Neural progenitor cell (in vitro differentiated cells): ENCODE results near the gene SPC24. TPM values are rescaled to one million over a fixed set of nuclear protein-coding genes. Genes with fewer than 3 reads are reported as not detected.

Experiments used
- DNase-seq: peaks from one replicate; pipeline ENCODE4 v3.0.0-alpha.2; 2016; ENCODE audit warnings: low spot score
- H2AFZ ChIP-seq: fragments of 200-600 bp; sonication (generic); replicated peaks from 2 replicates; pipeline ENCODE4 v1.6.1; 2016; ENCODE audit warnings: antibody characterized with exemption
- H3F3A ChIP-seq: fragments of 200-600 bp; sonication (generic); 2 replicates; pipeline ENCODE4 v1.6.1; 2016; ENCODE audit warnings: antibody characterized with exemption, low read depth
- H3K27ac ChIP-seq: fragments of 200-600 bp; sonication (generic); 2 replicates; pipeline ENCODE4 v1.5.1; 2016; ENCODE audit warnings: mild to moderate bottlenecking
- H3K27me3 ChIP-seq: fragments of 200-600 bp; sonication (generic); 2 replicates; pipeline ENCODE4 v1.6.1; 2016; ENCODE audit warnings: mild to moderate bottlenecking, moderate library complexity
- H3K36me3 ChIP-seq: fragments of 200-600 bp; sonication (generic); 2 replicates; pipeline ENCODE4 v1.5.1; 2016
- H3K4me1 ChIP-seq: fragments of 200-600 bp; sonication (generic); 2 replicates; pipeline ENCODE4 v1.6.1; 2016; ENCODE audit warnings: mixed run types
- H3K4me2 ChIP-seq: fragments of 200-600 bp; sonication (generic); 2 replicates; pipeline ENCODE4 v1.6.1; 2016
- H3K4me3 ChIP-seq: fragments of 200-600 bp; sonication (generic); 2 replicates; pipeline ENCODE4 v1.5.1; 2016
- H3K79me2 ChIP-seq: fragments of 200-600 bp; sonication (generic); 2 replicates; pipeline ENCODE4 v1.6.1; 2016; ENCODE audit warnings: low read depth
- H3K9ac ChIP-seq: fragments of 200-600 bp; sonication (generic); 2 replicates; pipeline ENCODE4 v1.6.1; 2016
- H3K9me3 ChIP-seq: fragments of 200-600 bp; sonication (generic); 2 replicates; pipeline ENCODE4 v1.5.1; 2016; ENCODE audit warnings: low read depth
- H4K20me1 ChIP-seq: fragments of 200-600 bp; sonication (generic); 2 replicates; pipeline ENCODE4 v1.6.1; 2016; ENCODE audit warnings: low read depth
- H3K27ac Mint-ChIP-seq: 3 replicates; pipeline ENCODE4 v1.8.0; 2021; ENCODE audit warnings: mixed read lengths
- H3K27me3 Mint-ChIP-seq: 2 replicates; pipeline ENCODE4 v1.8.0; 2022; ENCODE audit warnings: low read depth, mild to moderate bottlenecking, inconsistent platforms, moderate library complexity, mixed read lengths; ENCODE audit not compliant: insufficient read depth
- H3K36me3 Mint-ChIP-seq: 3 replicates; pipeline ENCODE4 v1.8.0; 2021; ENCODE audit warnings: mixed read lengths
- H3K4me1 Mint-ChIP-seq: 3 replicates; pipeline ENCODE4 v1.8.0; 2021; ENCODE audit warnings: mixed read lengths
- H3K4me3 Mint-ChIP-seq: 3 replicates; pipeline ENCODE4 v1.8.0; 2021; ENCODE audit warnings: mild to moderate bottlenecking, moderate library complexity, mixed read lengths
- H3K9me3 Mint-ChIP-seq: 3 replicates; pipeline ENCODE4 v1.8.0; 2020; ENCODE audit warnings: mixed read lengths
- EZH2 ChIP-seq: fragments of 200-600 bp; sonication (generic); IDR thresholded peaks from 2 replicates; pipeline ENCODE4 v1.6.1; 2017; ENCODE audit warnings: antibody characterized with exemption, mild to moderate bottlenecking, moderate library complexity
- EZH2phosphoT487 ChIP-seq: fragments of 200-600 bp; sonication (generic); IDR thresholded peaks from 2 replicates; pipeline ENCODE4 v1.6.1; 2017; ENCODE audit warnings: antibody characterized with exemption
- total RNA-seq: library from RNA; depleted of rRNA; stranded (reverse); fragments of >200 nt; gene quantifications from 2 replicates; pipeline ENCODE4 v1.2.3, GENCODE V29; 2015; ENCODE audit warnings: low replicate concordance
- TF ChIP-seq, protein P1 (sequence below): fragments of 200-600 bp; sonication (generic); IDR thresholded peaks from 2 replicates; pipeline ENCODE4 v1.5.1; 2017; ENCODE audit warnings: antibody characterized with exemption, mild to moderate bottlenecking

SPC24 gene
- total RNA-seq, 1 donor from 2014 or later = 57.1 TPM

DNA sequence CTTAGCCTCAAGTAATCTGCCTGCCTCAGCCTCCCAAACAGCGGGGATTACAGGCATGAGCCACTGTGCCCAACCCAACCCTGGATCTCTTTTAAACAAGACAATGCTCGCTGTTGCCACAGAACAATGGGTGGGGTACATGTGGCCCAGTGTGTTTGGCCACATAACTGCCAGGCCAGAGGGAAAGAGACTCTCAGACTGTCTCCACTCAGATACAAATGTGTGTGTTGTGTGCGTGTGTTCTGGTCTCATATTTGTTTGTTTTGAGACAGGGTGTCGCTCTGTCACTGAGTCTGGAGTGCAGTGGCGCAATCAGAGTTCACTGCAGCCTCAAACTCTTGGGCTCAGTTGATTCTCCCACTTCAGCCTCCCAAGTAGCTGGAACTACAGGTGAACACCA, 40.5 kb downstream of the SPC24 start:
- no peak overlapping the region for H3K27ac Mint-ChIP-seq
- peaks cover 49% of the 10 kb centered on the region for H4K20me1 ChIP-seq

DNA sequence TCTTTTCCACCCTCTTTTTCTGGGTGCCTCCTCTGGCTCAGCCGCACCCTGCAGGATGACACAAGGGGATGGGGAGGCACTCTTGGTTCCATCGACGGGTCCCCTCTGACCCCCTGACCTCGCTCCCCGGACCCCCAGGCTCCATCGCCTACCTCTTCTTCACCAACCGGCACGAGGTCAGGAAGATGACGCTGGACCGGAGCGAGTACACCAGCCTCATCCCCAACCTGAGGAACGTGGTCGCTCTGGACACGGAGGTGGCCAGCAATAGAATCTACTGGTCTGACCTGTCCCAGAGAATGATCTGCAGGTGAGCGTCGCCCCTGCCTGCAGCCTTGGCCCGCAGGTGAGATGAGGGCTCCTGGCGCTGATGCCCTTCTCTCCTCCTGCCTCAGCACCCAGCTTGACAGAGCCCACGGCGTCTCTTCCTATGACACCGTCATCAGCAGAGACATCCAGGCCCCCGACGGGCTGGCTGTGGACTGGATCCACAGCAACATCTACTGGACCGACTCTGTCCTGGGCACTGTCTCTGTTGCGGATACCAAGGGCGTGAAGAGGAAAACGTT, 42.4 kb downstream of the SPC24 start:
- H2AFZ ChIP-seq = no peak overlapping the region
- H3K36me3 ChIP-seq = peaks cover 14% of the 10 kb centered on the region
- no peaks in the 10 kb centered on the region for H3K4me1 Mint-ChIP-seq
- H3K4me3 ChIP-seq = no peak overlapping the region
- no peak overlapping the region for H3K4me2 ChIP-seq
- peaks cover 16% of the 10 kb centered on the region for H3F3A ChIP-seq
- no peak overlapping the region for H3K27ac Mint-ChIP-seq
- H3K36me3 Mint-ChIP-seq = peaks cover 40% of the 10 kb centered on the region
- peaks cover 54% of the 10 kb centered on the region for H4K20me1 ChIP-seq
- H3K4me1 ChIP-seq = no peaks in the 10 kb centered on the region
- no peak for TF ChIP-seq EZH2
- TF ChIP-seq EZH2phosphoT487 = no peak
- TF ChIP-seq, protein P1, sequence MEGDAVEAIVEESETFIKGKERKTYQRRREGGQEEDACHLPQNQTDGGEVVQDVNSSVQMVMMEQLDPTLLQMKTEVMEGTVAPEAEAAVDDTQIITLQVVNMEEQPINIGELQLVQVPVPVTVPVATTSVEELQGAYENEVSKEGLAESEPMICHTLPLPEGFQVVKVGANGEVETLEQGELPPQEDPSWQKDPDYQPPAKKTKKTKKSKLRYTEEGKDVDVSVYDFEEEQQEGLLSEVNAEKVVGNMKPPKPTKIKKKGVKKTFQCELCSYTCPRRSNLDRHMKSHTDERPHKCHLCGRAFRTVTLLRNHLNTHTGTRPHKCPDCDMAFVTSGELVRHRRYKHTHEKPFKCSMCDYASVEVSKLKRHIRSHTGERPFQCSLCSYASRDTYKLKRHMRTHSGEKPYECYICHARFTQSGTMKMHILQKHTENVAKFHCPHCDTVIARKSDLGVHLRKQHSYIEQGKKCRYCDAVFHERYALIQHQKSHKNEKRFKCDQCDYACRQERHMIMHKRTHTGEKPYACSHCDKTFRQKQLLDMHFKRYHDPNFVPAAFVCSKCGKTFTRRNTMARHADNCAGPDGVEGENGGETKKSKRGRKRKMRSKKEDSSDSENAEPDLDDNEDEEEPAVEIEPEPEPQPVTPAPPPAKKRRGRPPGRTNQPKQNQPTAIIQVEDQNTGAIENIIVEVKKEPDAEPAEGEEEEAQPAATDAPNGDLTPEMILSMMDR = no peak
- H3K27ac ChIP-seq = no peak overlapping the region
- peaks cover 21% of the 10 kb centered on the region for H3K79me2 ChIP-seq
- H3K9me3 ChIP-seq = no peaks in the 10 kb centered on the region
- no peaks in the 10 kb centered on the region for H3K9me3 Mint-ChIP-seq
- DNase-seq = no peak
- H3K27me3 Mint-ChIP-seq = peaks cover 6% of the 10 kb centered on the region
- no peak overlapping the region for H3K9ac ChIP-seq
- no peaks in the 10 kb centered on the region for H3K27me3 ChIP-seq
- no peak overlapping the region for H3K4me3 Mint-ChIP-seq

More for the DNA sequence above, 40.5 kb downstream of the SPC24 start:
- no peak overlapping the region for H3K9ac ChIP-seq
- Mint-ChIP-seq H3K36me3 (peaks cover 43% of the 10 kb centered on the region), H3K27me3 (peaks cover 4% of the 10 kb centered on the region), H3K4me1 (no peaks in the 10 kb centered on the region), H3K9me3 (no peaks in the 10 kb centered on the region), H3K4me3 (no peak overlapping the region)
- H3K27me3 ChIP-seq = no peaks in the 10 kb centered on the region
- peaks cover 25% of the 10 kb centered on the region for H3F3A ChIP-seq
- TF ChIP-seq, protein P1 = no peak
- TF ChIP-seq EZH2phosphoT487 = no peak
- no peak for TF ChIP-seq EZH2
- H3K79me2 ChIP-seq = peaks cover 19% of the 10 kb centered on the region
- no peak overlapping the region for H2AFZ ChIP-seq
- H3K4me1 ChIP-seq = no peaks in the 10 kb centered on the region
- peaks cover 23% of the 10 kb centered on the region for H3K36me3 ChIP-seq
- H3K4me2 ChIP-seq = no peak overlapping the region
- H3K27ac ChIP-seq = no peak overlapping the region
- no peak overlapping the region for H3K4me3 ChIP-seq
- no peaks in the 10 kb centered on the region for H3K9me3 ChIP-seq
- DNase-seq = no peak

DNA sequence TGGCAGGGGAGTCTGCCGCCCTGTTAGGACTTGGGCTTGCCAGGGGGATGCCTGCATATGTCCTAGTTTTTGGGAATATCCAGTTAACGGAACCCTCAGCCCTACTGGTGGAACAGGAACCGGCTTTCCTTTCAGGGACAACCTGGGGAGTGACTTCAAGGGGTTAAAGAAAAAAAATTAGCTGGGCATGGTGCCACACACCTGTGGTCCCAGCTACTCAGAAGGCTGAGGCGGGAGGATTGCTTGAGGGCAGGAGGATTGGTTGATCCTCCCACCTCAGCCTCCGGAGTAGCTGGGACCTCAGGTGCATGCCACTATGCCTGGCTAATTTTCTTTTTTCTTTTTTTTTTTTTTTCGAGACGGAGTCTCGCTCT, 43.8 kb downstream of the SPC24 start:
- no peaks in the 10 kb centered on the region for H3K4me1 Mint-ChIP-seq
- Histone ChIP-seq H3F3A (peaks cover 10% of the 10 kb centered on the region), H3K9me3 (no peaks in the 10 kb centered on the region), H4K20me1 (peaks cover 49% of the 10 kb centered on the region), H3K36me3 (peaks cover 7% of the 10 kb centered on the region), H3K27me3 (no peaks in the 10 kb centered on the region), H3K79me2 (peaks cover 15% of the 10 kb centered on the region), H3K4me3 (no peak overlapping the region), H3K4me2 (no peak overlapping the region), H2AFZ (no peak overlapping the region), H3K9ac (no peak overlapping the region), H3K27ac (no peak overlapping the region), H3K4me1 (no peaks in the 10 kb centered on the region)
- no peak overlapping the region for H3K27ac Mint-ChIP-seq
- TF ChIP-seq EZH2 (no peak), EZH2phosphoT487 (no peak)
- TF ChIP-seq, protein P1 = no peak
- peaks cover 35% of the 10 kb centered on the region for H3K36me3 Mint-ChIP-seq
- no peak overlapping the region for H3K4me3 Mint-ChIP-seq
- no peaks in the 10 kb centered on the region for H3K9me3 Mint-ChIP-seq
- peaks cover 6% of the 10 kb centered on the region for H3K27me3 Mint-ChIP-seq
- no peak for DNase-seq
